GM21447 (cell line): Measurements from ENCODE around the gene SCG3.

Experiments used
- ATAC-seq: cut with Tn5 transposase; IDR thresholded peaks from one replicate; pipeline ENCODE4 v1.9.1; 2021; ENCODE audit not compliant: unreplicated experiment

The SCG3 gene

GRCh38 chr15:51726302-51727073 is 45.2 kb downstream of the SCG3 start:
- peak; percentile 83 for ATAC-seq

GRCh38 chr15:51727141-51727897 is 46.0 kb downstream of the SCG3 start:
- no peak for ATAC-seq

- ATAC-seq = peak; percentile 55
Measured at GRCh38 chr15:51731549-51732267, 50.4 kb downstream of the SCG3 start.

GRCh38 chr15:51732646-51733045 is 51.3 kb downstream of the SCG3 start:
- ATAC-seq = no peak

GRCh38 chr15:51735228-51736010 is 54.1 kb downstream of the SCG3 start:
- ATAC-seq = peak; percentile 12

- ATAC-seq = no peak
Measured at GRCh38 chr15:51736069-51736468, 54.8 kb downstream of the SCG3 start.

- ATAC-seq = peak; percentile 24
Measured at GRCh38 chr15:51736751-51737521, 55.6 kb downstream of the SCG3 start.

- ATAC-seq = peak; percentile 34
Measured at GRCh38 chr15:51737522-51738305, 56.4 kb downstream of the SCG3 start, which contains the start of gene LYSMD2. Gene LYSMD2, minus strand, starts transcription at chr15:51737655. Its CDS starts 33 bp downstream, at chr15:51737622.

- ATAC-seq = no peak
Measured at GRCh38 chr15:51738553-51738952, 57.2 kb downstream of the SCG3 start.

- ATAC-seq = no peak
Measured at GRCh38 chr15:51739061-51739712, 57.9 kb downstream of the SCG3 start.

- no peak for ATAC-seq
Measured at GRCh38 chr15:51749307-51749706, 68.0 kb downstream of the SCG3 start.

GRCh38 chr15:51750186-51750585 is 68.9 kb downstream of the SCG3 start:
- ATAC-seq = no peak

GRCh38 chr15:51750792-51751696 is 69.7 kb downstream of the SCG3 start, which contains the start of gene TMOD2:
Gene TMOD2, plus strand, starts transcription at chr15:51751597. Its CDS starts 14,845 bp downstream, at chr15:51766442.
- ATAC-seq = peak; percentile 63

GRCh38 chr15:51751697-51752683 is 70.7 kb downstream of the SCG3 start:
- ATAC-seq = peak; percentile 37

- ATAC-seq = no peak
Measured at GRCh38 chr15:51752888-51753287, 71.6 kb downstream of the SCG3 start.

GRCh38 chr15:51754267-51754666 is 73.0 kb downstream of the SCG3 start:
- no peak for ATAC-seq
